RWPE1 (cell line): ENCODE measurements around the gene TBC1D16.

Experiments
- CTCF ChIA-PET: fragments of 350-600 bp; sonication (Branson Sonifier 250); formaldehyde crosslinking; extraction: SDS; loops from one replicate; lab custom pipeline; 2021; lab: Yijun Ruan, JAX
- POLR2A ChIA-PET: fragments of 400-600 bp; formaldehyde crosslinking; extraction: SDS; loops from one replicate; lab custom pipeline; 2020; ENCODE audit warnings: antibody characterized with exemption; ENCODE audit not compliant: low non-redundant PET; lab: Yijun Ruan, JAX
- DNase-seq: peaks from one replicate; pipeline ENCODE4 v3.0.0; 2012; ENCODE audit warnings: low spot score
- H3K27ac ChIP-seq: fragments of 450-650 bp; 2 replicates; pipeline ENCODE4 v1.5.1; 2017
- CTCF ChIP-seq: fragments of 450-650 bp; conservative IDR thresholded peaks from 2 replicates; pipeline ENCODE4 v1.5.1; 2017; ENCODE audit warnings: low read depth, mild to moderate bottlenecking

TBC1D16 gene

GRCh38 chr17:80065478-80066170 lies 30.0 kb upstream of the TBC1D16 start:
- H3K27ac ChIP-seq: no peak overlapping the region
- ChIA-PET CTCF (no interaction called here), POLR2A (no interaction called here)
- no peak for TF ChIP-seq CTCF
- no peak for DNase-seq

- ChIA-PET POLR2A (no interaction called here), CTCF (interaction anchor here (1.3 kb wide), 1 partner anchor 18 kb away, joined by 3 read pairs; no protein-coding TSS in a partner anchor)
- H3K27ac ChIP-seq: no peak overlapping the region
- no peak for TF ChIP-seq CTCF
- no peak for DNase-seq
Observed at GRCh38 chr17:80064696-80065095, 29.0 kb upstream of the TBC1D16 start.

GRCh38 chr17:80063830-80064585 lies 28.3 kb upstream of the TBC1D16 start:
- H3K27ac ChIP-seq: no peak overlapping the region
- CTCF ChIA-PET: interaction anchor here (0.6 to 1.3 kb wide), 2 partner anchors 18 to 56 kb away, joined by 3 read pairs; no protein-coding TSS in a partner anchor

GRCh38 chr17:80061421-80061820 lies 25.7 kb upstream of the TBC1D16 start:
- DNase-seq: no peak
- TF ChIP-seq CTCF: no peak
- POLR2A ChIA-PET: no interaction called here
- CTCF ChIA-PET: no interaction called here
- no peak overlapping the region for H3K27ac ChIP-seq

More at GRCh38 chr17:80063830-80064585, 28.3 kb upstream of the TBC1D16 start:
- peak; percentile 62 for DNase-seq
- no peak for TF ChIP-seq CTCF
- POLR2A ChIA-PET: no interaction called here

- ChIA-PET POLR2A (no interaction called here), CTCF (interaction anchor here (0.7 kb wide), 1 partner anchor 64 kb away, joined by 3 read pairs; no protein-coding TSS in a partner anchor)
- H3K27ac ChIP-seq: no peak overlapping the region
- DNase-seq: no peak
- no peak for TF ChIP-seq CTCF
Observed at GRCh38 chr17:80060644-80061043, 25.0 kb upstream of the TBC1D16 start.

GRCh38 chr17:80058311-80058955 lies 22.8 kb upstream of the TBC1D16 start:
- CTCF ChIA-PET: interaction anchor here (0.6 kb wide), 2 partner anchors 224 to 741 kb away, joined by 3 read pairs; no protein-coding TSS in a partner anchor
- H3K27ac ChIP-seq: no peak overlapping the region

More at GRCh38 chr17:80058311-80058955, 22.8 kb upstream of the TBC1D16 start:
- DNase-seq: no peak
- TF ChIP-seq CTCF: no peak
- POLR2A ChIA-PET: interaction anchor here (0.7 kb wide), 1 partner anchor 111 kb away, joined by 15 read pairs; no protein-coding TSS in a partner anchor
